Uterus (tissue), 2 donors: ENCODE measurements around the gene ALDH3A2.

Source experiments
- POLR2A ChIP-seq, 2 donors: fragments of 450-650 bp; IDR thresholded peaks; one replicate each; pipeline ENCODE4 v1.6.1; 2016; ENCODE audit warnings: antibody characterized with exemption in 2 of 2, mild to moderate bottlenecking in 1 of 2, moderate library complexity in 1 of 2
- TF ChIP-seq, protein P1 (sequence below), 4 experiments: fragments of 200-600 bp in 2 of 4; fragments of 450-650 bp in 2 of 4; sonication (generic) in 2 of 4; IDR thresholded peaks; one replicate each; pipeline ENCODE4 v1.5.1; 2016 to 2019; ENCODE audit warnings: antibody characterized with exemption in 4 of 4, mild to moderate bottlenecking in 2 of 4, moderate library complexity in 1 of 4

DNA sequence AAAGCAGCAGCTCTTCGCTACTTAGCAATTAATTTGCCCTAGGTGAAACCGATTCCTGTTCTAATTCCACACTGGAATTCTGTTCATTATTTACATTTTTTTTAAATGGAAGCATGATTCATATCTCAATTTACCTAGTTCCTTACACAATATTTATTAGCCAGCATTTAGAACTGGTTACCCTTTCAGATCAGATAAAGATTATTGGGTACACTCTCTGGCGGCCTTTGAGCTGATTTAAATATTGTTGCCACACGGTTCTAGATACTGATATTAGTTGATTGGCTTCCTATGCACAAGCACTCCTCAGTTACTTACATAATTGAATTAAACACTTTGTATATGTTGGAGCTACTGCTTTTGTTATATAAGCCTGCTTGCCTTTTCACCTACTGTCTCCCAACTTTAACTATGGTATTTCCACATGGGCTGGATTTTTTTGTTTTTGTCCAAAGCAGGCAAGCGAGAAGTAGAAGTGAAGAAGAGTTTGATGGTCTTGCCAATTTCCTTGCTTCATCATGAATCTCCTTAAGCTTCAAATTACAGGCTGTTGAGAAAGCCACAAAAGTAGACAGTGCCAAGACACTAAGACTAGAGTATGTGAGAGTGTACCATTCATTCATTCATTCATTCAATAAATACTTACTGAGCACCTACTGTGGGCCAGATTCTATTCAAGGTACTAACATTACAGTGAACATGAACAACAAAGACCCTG, 3.9 kb upstream of the ALDH3A2 start:
- TF ChIP-seq POLR2A (IDR thresholded peaks at IDR 0.05), result no peak
- TF ChIP-seq, protein P1, sequence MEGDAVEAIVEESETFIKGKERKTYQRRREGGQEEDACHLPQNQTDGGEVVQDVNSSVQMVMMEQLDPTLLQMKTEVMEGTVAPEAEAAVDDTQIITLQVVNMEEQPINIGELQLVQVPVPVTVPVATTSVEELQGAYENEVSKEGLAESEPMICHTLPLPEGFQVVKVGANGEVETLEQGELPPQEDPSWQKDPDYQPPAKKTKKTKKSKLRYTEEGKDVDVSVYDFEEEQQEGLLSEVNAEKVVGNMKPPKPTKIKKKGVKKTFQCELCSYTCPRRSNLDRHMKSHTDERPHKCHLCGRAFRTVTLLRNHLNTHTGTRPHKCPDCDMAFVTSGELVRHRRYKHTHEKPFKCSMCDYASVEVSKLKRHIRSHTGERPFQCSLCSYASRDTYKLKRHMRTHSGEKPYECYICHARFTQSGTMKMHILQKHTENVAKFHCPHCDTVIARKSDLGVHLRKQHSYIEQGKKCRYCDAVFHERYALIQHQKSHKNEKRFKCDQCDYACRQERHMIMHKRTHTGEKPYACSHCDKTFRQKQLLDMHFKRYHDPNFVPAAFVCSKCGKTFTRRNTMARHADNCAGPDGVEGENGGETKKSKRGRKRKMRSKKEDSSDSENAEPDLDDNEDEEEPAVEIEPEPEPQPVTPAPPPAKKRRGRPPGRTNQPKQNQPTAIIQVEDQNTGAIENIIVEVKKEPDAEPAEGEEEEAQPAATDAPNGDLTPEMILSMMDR (IDR thresholded peaks at IDR 0.05), result no peak
